Astrocyte of the cerebellum (primary cell): Measurements from ENCODE around the gene ENKUR.
A peak's percentile ranks its signal among the peaks of the same experiment; 100 is the strongest.

Source experiments
- DNase-seq: peaks from one replicate; pipeline ENCODE4 v3.0.0-alpha.2; 2011; ENCODE audit warnings: low read depth
- H3K4me3 ChIP-seq: 2 replicates; pipeline ENCODE4 v1.5.1; 2011; ENCODE audit warnings: mild to moderate bottlenecking, low read depth, low read length, moderate library complexity
- CTCF ChIP-seq: IDR thresholded peaks from 2 replicates; pipeline ENCODE4 v1.5.1; 2012; ENCODE audit warnings: low read length, low read depth, moderate library complexity, mild to moderate bottlenecking; ENCODE audit errors: missing control alignments
- in situ Hi-C: cut with HindIII; loops from 2 replicates; pipeline ENCODE4 v1.10.0; 2017; ENCODE audit warnings: low sequenced_read_pairs

ENKUR gene

GRCh38 chr10:24952707-24953645 lies 63.0 kb downstream of the ENKUR start:
- DNase-seq: no peak
- TF ChIP-seq CTCF: no peak
- in situ Hi-C loops: no loop called here
- H3K4me3 ChIP-seq: peak overlapping the region; percentile 37

DNA sequence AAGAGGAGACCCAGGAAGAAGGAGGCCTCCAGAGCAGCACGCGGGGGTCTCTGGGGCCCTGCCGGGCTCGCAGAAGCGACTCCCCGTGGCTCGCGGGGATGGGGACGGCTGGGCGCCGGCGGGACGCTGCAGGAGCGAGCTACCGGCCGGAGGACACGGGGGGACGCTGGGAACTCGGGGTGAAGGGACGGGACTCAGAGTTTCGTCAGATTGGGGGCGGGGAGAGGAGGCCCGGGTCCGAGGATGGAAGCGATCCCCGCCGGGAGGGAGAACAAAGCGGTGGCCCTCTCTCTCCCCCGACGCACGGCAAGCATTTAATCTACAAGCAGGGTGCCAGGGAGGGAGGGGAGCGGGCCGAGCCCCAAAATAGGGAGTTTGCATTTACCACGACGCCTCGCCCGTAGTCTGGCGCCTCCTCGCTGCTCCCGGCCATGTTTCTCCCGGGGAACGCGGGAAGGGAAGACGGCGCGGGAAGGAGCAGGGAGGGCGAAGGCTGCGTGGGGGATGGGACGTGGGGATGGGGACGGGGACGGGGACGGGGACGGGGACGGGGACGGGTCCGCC lies 63.7 kb downstream of the ENKUR start, which contains the start of gene PRTFDC1:
Gene PRTFDC1, minus strand, starts transcription at position 464 of the 564 bp plus-strand sequence. Its CDS starts 31 bp downstream, at position 433.
- peak within 1 kb of the TSS; percentile 37 for H3K4me3 ChIP-seq
- in situ Hi-C loops: no loop called here
- no peak for DNase-seq
- peak; percentile 7 for TF ChIP-seq CTCF

GRCh38 chr10:24951201-24952142 lies 64.5 kb downstream of the ENKUR start:
- in situ Hi-C loops: no loop called here
- peak overlapping the region; percentile 37 for H3K4me3 ChIP-seq
- TF ChIP-seq CTCF: no peak
- no peak for DNase-seq

DNA sequence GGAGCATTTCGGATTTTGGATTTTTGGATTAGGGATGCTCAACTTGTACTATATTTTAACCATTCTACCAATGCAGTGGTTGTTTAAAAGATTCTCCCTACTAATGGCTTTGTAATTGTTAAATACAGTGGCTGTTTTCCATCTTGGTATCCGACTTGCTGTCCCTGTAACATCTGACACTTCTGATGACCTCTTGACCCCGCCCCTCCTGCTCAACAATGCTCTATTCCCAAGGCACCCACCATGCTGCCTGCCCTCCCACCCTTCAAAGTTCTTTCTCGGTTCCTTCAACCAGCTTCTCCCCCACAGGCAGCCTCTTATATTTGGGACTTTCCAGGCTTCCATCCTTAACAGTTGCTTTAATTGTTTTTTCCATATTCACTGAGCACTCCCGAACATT lies 65.5 kb downstream of the ENKUR start:
- H3K4me3 ChIP-seq: no peak overlapping the region
- DNase-seq: no peak
- no peak for TF ChIP-seq CTCF
- in situ Hi-C loops: no loop called here

GRCh38 chr10:24949616-24950015 lies 66.3 kb downstream of the ENKUR start:
- DNase-seq: no peak
- in situ Hi-C loops: no loop called here
- no peak for TF ChIP-seq CTCF
- H3K4me3 ChIP-seq: no peak overlapping the region
